HEK293 (cell line): Measurements from ENCODE around the gene TRPM8.
"Not testable (repeated sequence)": the region's sequence is repeated elsewhere in the genome, so short reads cannot be mapped to it uniquely, and the experiment has no call there.

Experiments
- CTCF ChIA-PET: fragments of 350-600 bp; formaldehyde crosslinking; extraction: SDS; loops from one replicate; lab custom pipeline; 2021; ENCODE audit warnings: antibody characterized with exemption; lab: Yijun Ruan, JAX
- POLR2A ChIA-PET: fragments of 300-600 bp; formaldehyde crosslinking; extraction: SDS; loops from one replicate; lab custom pipeline; 2020; ENCODE audit warnings: antibody characterized with exemption, inconsistent platforms; lab: Yijun Ruan, JAX
- H3K27ac ChIP-seq: fragments of 200-500 bp; sonication (Bioruptor generic); 2 replicates; pipeline ENCODE4 v1.5.1; 2014; ENCODE audit warnings: low read depth, low read length, control low read depth, inconsistent platforms; ENCODE audit errors: extremely low read depth
- H3K36me3 ChIP-seq, 2 experiments: fragments of 200-500 bp in 1 of 2; sonication (Bioruptor generic) in 1 of 2; 1 replicate in 1 of 2; 2 replicates in 1 of 2; pipeline ENCODE4 v1.5.1; 2014 to 2017; ENCODE audit warnings: inconsistent platforms in 2 of 2, low read length in 2 of 2; ENCODE audit not compliant: control insufficient read depth in 2 of 2, insufficient read depth in 1 of 2
- H3K4me1 ChIP-seq: fragments of 200-500 bp; sonication (Bioruptor generic); 2 replicates; pipeline ENCODE4 v1.5.1; 2014; ENCODE audit warnings: mild to moderate bottlenecking, low read length, inconsistent platforms; ENCODE audit not compliant: control insufficient read depth, insufficient read depth
- H3K4me3 ChIP-seq: 2 replicates; pipeline ENCODE4 v1.5.1; 2011; ENCODE audit warnings: low read depth, mild to moderate bottlenecking, control low read depth, low read length, moderate library complexity
- H3K9me3 ChIP-seq: fragments of 200-500 bp; sonication (Bioruptor generic); 2 replicates; pipeline ENCODE4 v1.5.1; 2014; ENCODE audit warnings: low read depth, low read length, inconsistent platforms; ENCODE audit not compliant: control insufficient read depth, insufficient read depth
- FEZF1 ChIP-seq: fragments of 450-650 bp; formaldehyde crosslinking; IDR thresholded peaks from 2 replicates; pipeline ENCODE4 v1.5.1; 2016; ENCODE audit warnings: missing biosample characterization, missing genetic modification characterization
- PRDM4 ChIP-seq: fragments of 450-650 bp; formaldehyde crosslinking; IDR thresholded peaks from 2 replicates; pipeline ENCODE4 v1.5.1; 2017; ENCODE audit warnings: missing biosample characterization, missing genetic modification characterization
- SETDB1 ChIP-seq: IDR thresholded peaks from one replicate; pipeline ENCODE4 v1.6.1; 2017; ENCODE audit warnings: mild to moderate bottlenecking, low read length, moderate library complexity, mixed read lengths; ENCODE audit not compliant: insufficient read length
- SP2 ChIP-seq: fragments of 450-650 bp; formaldehyde crosslinking; IDR thresholded peaks from 2 replicates; pipeline ENCODE4 v1.5.1; 2016; ENCODE audit warnings: missing biosample characterization, missing genetic modification characterization
- TCF7L2 ChIP-seq: IDR thresholded peaks from 2 replicates; pipeline ENCODE4 v1.6.1; 2011; ENCODE audit warnings: low read depth, mild to moderate bottlenecking, inconsistent platforms, low read length, moderate library complexity, borderline replicate concordance
- YY2 ChIP-seq: fragments of 450-650 bp; formaldehyde crosslinking; IDR thresholded peaks from 2 replicates; pipeline ENCODE4 v1.5.1; 2016; ENCODE audit warnings: missing biosample characterization, missing genetic modification characterization
- ZBTB20 ChIP-seq: fragments of 450-650 bp; formaldehyde crosslinking; IDR thresholded peaks from 2 replicates; pipeline ENCODE4 v1.5.1; 2016; ENCODE audit warnings: missing biosample characterization, missing genetic modification characterization
- ZNF112 ChIP-seq: fragments of 450-650 bp; formaldehyde crosslinking; IDR thresholded peaks from 2 replicates; pipeline ENCODE4 v1.5.0; 2017; ENCODE audit warnings: missing biosample characterization, missing genetic modification characterization
- ZNF211 ChIP-seq: fragments of 450-650 bp; formaldehyde crosslinking; IDR thresholded peaks from 2 replicates; pipeline ENCODE4 v1.5.1; 2016; ENCODE audit warnings: low read depth, missing biosample characterization, missing genetic modification characterization
- ZNF416 ChIP-seq: fragments of 450-650 bp; formaldehyde crosslinking; IDR thresholded peaks from 2 replicates; pipeline ENCODE4 v1.5.1; 2016; ENCODE audit warnings: missing biosample characterization, missing genetic modification characterization
- ZNF521 ChIP-seq: fragments of 450-650 bp; formaldehyde crosslinking; IDR thresholded peaks from 2 replicates; pipeline ENCODE4 v1.5.1; 2017; ENCODE audit warnings: missing biosample characterization, mild to moderate bottlenecking, missing genetic modification characterization
- ZNF580 ChIP-seq: fragments of 450-650 bp; formaldehyde crosslinking; IDR thresholded peaks from 2 replicates; pipeline ENCODE4 v1.5.1; 2016; ENCODE audit warnings: missing biosample characterization, missing genetic modification characterization
- ZNF610 ChIP-seq: fragments of 450-650 bp; formaldehyde crosslinking; IDR thresholded peaks from 2 replicates; pipeline ENCODE4 v1.5.1; 2016; ENCODE audit warnings: missing biosample characterization, missing genetic modification characterization, borderline replicate concordance
- ZNF660 ChIP-seq: fragments of 450-650 bp; IDR thresholded peaks from 2 replicates; pipeline ENCODE4 v1.5.1; 2018; ENCODE audit warnings: missing biosample characterization, mild to moderate bottlenecking, missing genetic modification characterization
- ZNF830 ChIP-seq: fragments of 450-650 bp; IDR thresholded peaks from 2 replicates; pipeline ENCODE4 v1.5.0; 2018; ENCODE audit warnings: missing biosample characterization, missing genetic modification characterization, low read depth, mild to moderate bottlenecking, moderate library complexity
- ZSCAN16 ChIP-seq: fragments of 450-650 bp; formaldehyde crosslinking; IDR thresholded peaks from 2 replicates; pipeline ENCODE4 v1.5.1; 2016; ENCODE audit warnings: missing biosample characterization, missing genetic modification characterization
- TF ChIP-seq, protein P1 (sequence below): fragments of 450-650 bp; IDR thresholded peaks from 2 replicates; pipeline ENCODE4 v1.5.1; 2018; ENCODE audit warnings: missing biosample characterization, mild to moderate bottlenecking, missing genetic modification characterization
- TF ChIP-seq, protein P2 (sequence below): fragments of 450-650 bp; formaldehyde crosslinking; IDR thresholded peaks from 2 replicates; pipeline ENCODE4 v1.5.1; 2016; ENCODE audit warnings: missing biosample characterization, missing genetic modification characterization

Gene TRPM8

GRCh38 chr2:233965032-233965603 lies 47.9 kb downstream of the TRPM8 start:
- Histone ChIP-seq H3K4me3 (no peak overlapping the region), H3K4me1 (no peaks in the 10 kb centered on the region), H3K9me3 (no peaks in the 10 kb centered on the region), H3K36me3 (no peaks in the 10 kb centered on the region), H3K27ac (no peak overlapping the region)
- CTCF ChIA-PET, result interaction anchor here (0.7 kb wide), 1 partner anchor 685 kb away, joined by 4 read pairs; no protein-coding TSS in a partner anchor
- no peak for TF ChIP-seq ZNF521 (tag by site-specific recombination)
- no peak for TF ChIP-seq FEZF1 (tag by site-specific recombination)
- TF ChIP-seq TCF7L2, result no peak
- no peak for TF ChIP-seq SP2 (tag by site-specific recombination)
- TF ChIP-seq ZNF416 (tag by site-specific recombination), result no peak
- TF ChIP-seq ZNF830 (tag by site-specific recombination), result no peak
- TF ChIP-seq, protein P1, sequence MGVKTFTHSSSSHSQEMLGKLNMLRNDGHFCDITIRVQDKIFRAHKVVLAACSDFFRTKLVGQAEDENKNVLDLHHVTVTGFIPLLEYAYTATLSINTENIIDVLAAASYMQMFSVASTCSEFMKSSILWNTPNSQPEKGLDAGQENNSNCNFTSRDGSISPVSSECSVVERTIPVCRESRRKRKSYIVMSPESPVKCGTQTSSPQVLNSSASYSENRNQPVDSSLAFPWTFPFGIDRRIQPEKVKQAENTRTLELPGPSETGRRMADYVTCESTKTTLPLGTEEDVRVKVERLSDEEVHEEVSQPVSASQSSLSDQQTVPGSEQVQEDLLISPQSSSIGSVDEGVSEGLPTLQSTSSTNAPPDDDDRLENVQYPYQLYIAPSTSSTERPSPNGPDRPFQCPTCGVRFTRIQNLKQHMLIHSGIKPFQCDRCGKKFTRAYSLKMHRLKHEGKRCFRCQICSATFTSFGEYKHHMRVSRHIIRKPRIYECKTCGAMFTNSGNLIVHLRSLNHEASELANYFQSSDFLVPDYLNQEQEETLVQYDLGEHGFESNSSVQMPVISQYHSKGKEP (tag by site-specific recombination), result no peak
- no peak for TF ChIP-seq ZSCAN16
- TF ChIP-seq ZNF660 (tag by site-specific recombination), result no peak
- TF ChIP-seq SETDB1, result no peak
- TF ChIP-seq, protein P2, sequence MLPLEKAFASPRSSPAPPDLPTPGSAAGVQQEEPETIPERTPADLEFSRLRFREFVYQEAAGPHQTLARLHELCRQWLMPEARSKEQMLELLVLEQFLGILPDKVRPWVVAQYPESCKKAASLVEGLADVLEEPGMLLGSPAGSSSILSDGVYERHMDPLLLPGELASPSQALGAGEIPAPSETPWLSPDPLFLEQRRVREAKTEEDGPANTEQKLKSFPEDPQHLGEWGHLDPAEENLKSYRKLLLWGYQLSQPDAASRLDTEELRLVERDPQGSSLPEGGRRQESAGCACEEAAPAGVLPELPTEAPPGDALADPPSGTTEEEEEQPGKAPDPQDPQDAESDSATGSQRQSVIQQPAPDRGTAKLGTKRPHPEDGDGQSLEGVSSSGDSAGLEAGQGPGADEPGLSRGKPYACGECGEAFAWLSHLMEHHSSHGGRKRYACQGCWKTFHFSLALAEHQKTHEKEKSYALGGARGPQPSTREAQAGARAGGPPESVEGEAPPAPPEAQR (tag by site-specific recombination), result no peak
- no peak for TF ChIP-seq ZNF610
- POLR2A ChIA-PET, result no interaction called here

GRCh38 chr2:233965646-233966045 lies 48.5 kb downstream of the TRPM8 start:
- H3K9me3 ChIP-seq, H3K4me1 ChIP-seq, POLR2A ChIA-PET, H3K27ac ChIP-seq, H3K36me3 ChIP-seq, H3K4me3 ChIP-seq: not testable (repeated sequence)
- CTCF ChIA-PET, result interaction anchor here (0.7 kb wide), 1 partner anchor 684 kb away, joined by 4 read pairs; no protein-coding TSS in a partner anchor

GRCh38 chr2:233966388-233966787 lies 49.2 kb downstream of the TRPM8 start:
- no peaks in the 10 kb centered on the region for H3K9me3 ChIP-seq
- ChIA-PET POLR2A (no interaction called here), CTCF (interaction anchor here (0.6 kb wide), 1 partner anchor 1629 kb away, joined by 3 read pairs; no protein-coding TSS in a partner anchor)
- no peak overlapping the region for H3K4me3 ChIP-seq
- H3K4me1 ChIP-seq, result no peaks in the 10 kb centered on the region
- no peaks in the 10 kb centered on the region for H3K36me3 ChIP-seq
- H3K27ac ChIP-seq, result no peak overlapping the region
- TF ChIP-seq ZNF112 (no peak), ZNF211 (tag by site-specific recombination) (no peak), ZNF580 (tag by site-specific recombination) (no peak), ZBTB20 (tag by site-specific recombination) (no peak)

DNA sequence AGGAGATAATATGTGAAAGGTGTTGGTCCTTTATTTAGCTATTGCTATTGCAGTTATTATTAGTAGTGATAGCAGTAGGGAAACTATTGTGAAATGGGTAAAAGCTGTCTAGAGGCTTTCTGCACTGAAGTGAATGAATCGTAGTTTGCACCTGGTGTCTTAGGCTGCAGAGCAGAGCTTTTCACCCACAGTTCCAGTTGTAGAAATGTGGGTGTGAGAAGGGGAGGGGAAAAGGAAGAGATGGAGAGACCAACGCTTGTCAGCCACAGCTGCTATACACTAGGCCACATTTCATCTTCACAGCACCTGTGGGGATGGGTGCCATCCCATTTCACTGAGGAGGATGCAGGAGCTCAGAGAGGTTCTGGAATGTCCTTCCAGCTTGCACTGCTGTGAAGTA lies 50.0 kb downstream of the TRPM8 start:
- H3K36me3 ChIP-seq, result no peaks in the 10 kb centered on the region
- ChIA-PET POLR2A (no interaction called here), CTCF (interaction anchor here (0.6 kb wide), 1 partner anchor 1629 kb away, joined by 3 read pairs; no protein-coding TSS in a partner anchor)
- H3K4me1 ChIP-seq, result no peaks in the 10 kb centered on the region
- no peak overlapping the region for H3K27ac ChIP-seq
- H3K4me3 ChIP-seq, result no peak overlapping the region
- no peaks in the 10 kb centered on the region for H3K9me3 ChIP-seq
- TF ChIP-seq, protein P1 (tag by site-specific recombination), result no peak
- TF ChIP-seq YY2 (tag by site-specific recombination), result no peak
- TF ChIP-seq PRDM4 (tag by site-specific recombination), result no peak
